ENCODE data around the gene EEF1E1.

- TF ChIP-seq CTCF (conservative IDR thresholded peaks at IDR 0.05) (no peak), EZH2 (IDR thresholded peaks at IDR 0.05; ENCODE audit: low read depth) (no peak)
These were observed 33.2 kb downstream of the EEF1E1 start for GRCh38 chr6:8069151-8069550.

All from PC-9 (cell line).